Loucy (cell line): ENCODE data around the gene MYADML2.

Experiments used
- CTCF ChIP-seq: fragments of 200-600 bp; sonication (generic); conservative IDR thresholded peaks from 2 replicates; pipeline ENCODE4 v1.5.1; 2014; ENCODE audit warnings: mild to moderate bottlenecking, antibody characterized with exemption, low read length
- EZH2phosphoT487 ChIP-seq: fragments of 200-600 bp; IDR thresholded peaks from 2 replicates; pipeline ENCODE4 v1.6.1; 2018; ENCODE audit warnings: antibody characterized with exemption, mild to moderate bottlenecking, moderate library complexity, borderline replicate concordance

- TF ChIP-seq CTCF (no peak), EZH2phosphoT487 (no peak)
Measured at GRCh38 chr17:81962499-81963441, 15.7 kb upstream of the MYADML2 start.
